ENCODE results near the gene GALNT17.
"Not testable (repeated sequence)": the region's sequence is repeated elsewhere in the genome, so short reads cannot be mapped to it uniquely, and the experiment has no call there.

Gene GALNT17

DNA sequence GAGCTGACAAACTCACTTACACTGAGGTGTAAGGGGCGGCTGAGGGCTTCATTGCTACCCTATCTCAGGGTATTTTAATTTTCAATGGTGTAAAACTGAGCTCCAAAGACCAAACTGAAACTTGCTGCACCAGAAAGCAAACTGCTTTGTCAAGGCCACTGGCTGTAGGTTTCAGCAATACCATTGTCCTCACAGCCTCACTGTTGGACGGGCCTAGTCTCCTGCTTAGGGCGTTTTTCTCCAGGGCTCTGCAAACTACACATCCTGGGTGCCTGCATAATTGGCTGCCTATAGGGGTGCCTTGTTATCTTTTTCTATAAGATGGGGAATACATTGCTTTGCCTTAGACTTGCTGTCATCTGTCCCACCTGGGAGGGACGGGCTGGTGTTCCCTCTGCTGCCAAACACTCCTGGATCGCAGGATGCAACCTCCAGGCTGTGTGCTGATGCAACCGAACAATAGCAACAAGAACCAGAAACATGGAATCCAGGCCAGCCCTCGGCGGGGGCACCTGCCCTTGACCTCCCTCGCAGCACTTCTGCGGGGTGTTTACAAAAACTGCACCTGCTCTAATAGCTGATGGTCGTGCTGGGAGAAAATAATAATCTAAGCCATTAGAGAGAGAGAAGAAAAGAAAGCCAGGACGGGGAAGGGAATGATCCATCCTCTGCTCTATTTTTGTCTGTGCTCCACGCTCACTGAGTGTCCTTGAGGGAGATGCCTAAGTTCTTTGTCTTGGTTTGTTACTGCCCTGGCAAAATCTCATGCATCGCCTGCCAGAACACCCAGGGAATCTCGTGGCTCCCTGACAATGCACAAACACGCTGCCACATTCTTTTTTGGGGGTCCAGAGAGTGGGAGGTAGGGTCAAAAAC, 104.5 kb downstream of the GALNT17 start:
- DNase-seq (ENCODE audit: low spot score), result no peak

DNA sequence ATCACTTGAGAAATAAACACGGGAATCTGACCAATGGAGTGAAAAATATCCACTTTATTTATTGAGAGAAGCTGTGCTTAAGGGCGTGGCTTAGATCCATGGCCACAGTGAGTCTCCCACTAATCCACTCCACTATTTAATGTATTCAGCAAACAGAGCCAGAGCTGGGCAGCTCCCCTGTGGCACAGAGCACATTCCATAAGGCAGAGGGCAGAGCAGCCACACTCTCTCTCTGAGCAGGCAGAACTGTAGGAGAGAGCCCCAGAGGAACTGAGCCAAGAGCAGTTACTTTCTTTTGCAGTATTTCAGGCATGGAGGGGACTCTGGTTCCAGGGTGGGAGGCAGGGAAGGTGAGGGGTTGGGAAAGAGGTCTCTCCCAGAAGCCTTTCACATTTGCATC, 106.0 kb downstream of the GALNT17 start:
- no peak for DNase-seq (ENCODE audit: low spot score)

DNA sequence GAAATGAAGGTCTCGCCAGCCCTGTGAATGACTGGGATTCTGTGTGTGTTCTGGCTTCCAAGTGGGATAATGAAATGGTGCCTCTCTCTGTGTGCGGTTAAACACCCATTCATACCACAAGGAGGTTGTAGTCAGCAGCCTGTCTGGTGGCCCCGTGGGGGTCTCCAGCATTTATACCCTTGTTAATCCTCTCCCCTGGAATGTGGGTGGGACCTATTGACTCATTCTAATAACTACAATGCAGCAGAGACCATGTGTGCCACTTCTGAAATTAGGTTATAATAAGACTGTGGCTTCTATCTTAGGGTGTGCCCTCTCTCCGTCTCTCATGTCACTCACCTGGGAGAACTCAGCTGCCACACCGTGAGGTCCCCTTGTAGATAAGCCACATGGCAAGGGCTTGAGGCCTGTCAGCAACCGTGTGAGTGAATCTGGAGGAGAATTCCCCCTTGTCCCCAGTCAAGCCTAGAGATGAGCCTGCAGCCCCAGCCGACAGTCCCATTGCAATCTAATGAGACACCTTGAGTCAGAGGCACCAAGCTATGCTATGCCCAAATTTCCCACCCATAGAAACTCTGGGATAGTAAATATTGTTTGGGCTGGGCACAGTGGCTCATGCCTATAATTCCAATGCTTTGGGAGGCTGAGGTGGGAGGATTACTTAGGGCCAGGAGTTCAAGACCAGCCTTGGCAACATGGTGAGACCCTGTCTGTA, 106.8 kb downstream of the GALNT17 start:
- no peak for DNase-seq (ENCODE audit: low spot score)

DNA sequence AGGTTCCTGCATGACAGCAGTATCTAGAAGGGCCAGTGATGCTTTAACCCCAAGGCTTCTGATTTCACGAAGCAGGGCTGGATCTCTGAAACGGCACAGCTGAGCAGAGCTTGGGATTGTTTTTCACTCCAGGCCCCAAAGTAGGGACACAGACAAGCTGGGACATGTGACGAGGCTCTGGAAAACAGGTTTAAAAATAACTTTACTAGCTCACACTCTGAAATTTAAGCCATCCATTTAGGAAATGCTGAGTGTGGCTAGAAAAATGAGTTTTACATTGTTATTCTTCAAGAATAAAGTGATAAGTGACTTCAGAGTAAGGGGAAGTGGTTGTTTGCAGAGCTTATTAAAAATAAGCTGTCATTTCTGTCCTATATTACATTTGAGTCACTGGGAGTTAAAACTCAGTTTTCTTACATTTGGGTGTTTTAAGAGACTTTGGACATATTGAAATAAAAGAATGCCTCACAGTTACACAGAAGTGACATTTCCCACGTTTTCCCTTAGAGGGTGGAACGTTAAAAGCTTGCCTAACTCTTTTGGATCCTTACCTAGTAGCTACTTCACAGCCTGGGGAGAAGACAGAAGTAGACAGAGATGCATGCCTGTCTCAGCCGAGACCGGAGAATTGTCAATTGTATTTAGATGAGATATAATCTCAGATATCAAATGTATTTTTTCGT, 107.8 kb downstream of the GALNT17 start:
- no peak for DNase-seq (ENCODE audit: low spot score)

DNA sequence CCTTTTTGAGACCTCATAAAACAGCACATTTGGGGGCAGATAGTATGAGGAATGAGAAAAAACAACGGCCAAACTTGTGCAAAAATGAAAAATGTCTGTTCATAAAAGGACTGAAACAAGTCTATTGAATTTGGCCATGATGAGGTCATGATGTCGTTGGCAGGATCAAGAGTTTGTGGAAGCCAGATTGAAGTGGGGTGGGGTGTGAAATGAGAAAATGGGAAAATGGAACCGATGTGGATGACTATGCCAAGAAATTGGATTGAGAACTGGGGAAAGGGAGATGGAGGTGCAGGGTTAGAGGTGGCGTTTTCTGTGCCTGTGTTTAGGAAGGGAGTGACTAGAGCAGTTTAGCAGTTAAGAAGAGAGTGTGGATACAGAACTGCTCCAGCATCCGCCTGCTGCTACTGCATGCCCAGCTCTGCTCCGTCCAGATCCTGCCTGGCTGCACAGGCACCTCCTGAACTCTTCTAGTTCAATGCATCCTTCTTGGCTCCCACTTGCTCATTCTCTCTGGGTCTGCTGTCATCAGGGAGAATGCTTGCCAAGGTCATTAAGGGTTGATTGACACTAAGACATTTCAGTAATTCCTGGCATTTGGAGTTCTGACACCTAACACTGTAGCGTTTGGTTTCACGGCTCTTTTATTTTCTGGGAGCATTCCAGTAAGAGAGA, 111.9 kb downstream of the GALNT17 start:
- DNase-seq (ENCODE audit: low spot score), result no peak

DNA sequence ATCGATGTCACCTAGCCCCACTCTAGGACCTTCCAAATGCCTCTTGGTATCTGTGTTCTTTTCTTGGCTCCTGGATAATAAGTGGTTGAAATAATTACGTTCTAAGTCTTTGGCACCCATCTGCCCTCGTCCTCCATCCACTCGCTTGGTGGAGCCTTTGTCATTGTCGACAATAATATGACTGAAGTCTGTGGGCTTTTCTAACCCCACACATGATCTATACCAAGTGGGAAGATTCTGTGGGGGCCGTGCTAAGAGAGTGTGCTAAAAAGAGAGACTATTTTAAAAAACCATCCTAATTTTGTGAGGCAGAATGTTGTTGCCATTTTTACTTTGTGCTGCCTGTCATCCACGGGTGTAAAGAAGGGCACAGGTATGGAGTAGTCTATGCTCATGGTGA, 113.1 kb downstream of the GALNT17 start:
- no peak for DNase-seq (ENCODE audit: low spot score)

DNA sequence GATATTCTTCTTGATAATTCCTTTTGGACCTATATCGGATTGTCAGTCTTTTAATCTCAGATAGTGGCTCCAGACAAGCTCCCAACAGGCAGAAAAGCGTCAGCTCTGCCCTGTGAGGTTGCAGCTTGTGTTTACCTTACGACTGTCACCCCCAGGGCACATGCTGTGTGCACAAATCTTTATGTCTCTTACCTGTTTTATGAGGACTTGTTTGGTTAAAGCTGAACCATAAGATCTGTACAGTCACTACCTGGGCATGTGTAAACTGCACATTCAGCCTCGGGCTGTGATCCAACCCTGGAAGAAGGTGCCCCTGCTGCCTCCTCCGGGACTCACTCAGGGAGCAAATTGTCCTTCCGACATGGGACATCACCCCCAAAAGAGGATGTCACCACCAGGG, 119.8 kb downstream of the GALNT17 start:
- no peak for DNase-seq (ENCODE audit: low spot score)

DNA sequence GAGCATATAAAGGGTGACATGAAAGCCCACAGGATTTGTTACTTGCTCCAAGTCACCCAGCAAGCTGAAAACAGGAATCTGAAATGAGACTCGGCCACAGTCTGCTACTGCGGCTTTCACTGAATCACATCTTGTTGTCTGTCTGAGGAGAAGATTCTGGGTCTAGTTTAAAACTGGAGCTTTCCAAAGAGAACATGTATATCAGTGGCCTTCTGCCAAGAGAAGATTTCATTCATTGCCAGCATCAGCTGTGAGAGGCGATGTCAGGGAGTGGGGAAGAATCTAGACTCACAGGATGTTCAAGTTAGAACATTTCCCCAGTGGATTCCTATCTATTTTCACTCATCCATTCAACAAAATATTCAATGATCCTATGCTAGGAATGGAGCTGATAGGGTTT, 122.8 kb downstream of the GALNT17 start:
- no peak for DNase-seq (ENCODE audit: low spot score)

DNA sequence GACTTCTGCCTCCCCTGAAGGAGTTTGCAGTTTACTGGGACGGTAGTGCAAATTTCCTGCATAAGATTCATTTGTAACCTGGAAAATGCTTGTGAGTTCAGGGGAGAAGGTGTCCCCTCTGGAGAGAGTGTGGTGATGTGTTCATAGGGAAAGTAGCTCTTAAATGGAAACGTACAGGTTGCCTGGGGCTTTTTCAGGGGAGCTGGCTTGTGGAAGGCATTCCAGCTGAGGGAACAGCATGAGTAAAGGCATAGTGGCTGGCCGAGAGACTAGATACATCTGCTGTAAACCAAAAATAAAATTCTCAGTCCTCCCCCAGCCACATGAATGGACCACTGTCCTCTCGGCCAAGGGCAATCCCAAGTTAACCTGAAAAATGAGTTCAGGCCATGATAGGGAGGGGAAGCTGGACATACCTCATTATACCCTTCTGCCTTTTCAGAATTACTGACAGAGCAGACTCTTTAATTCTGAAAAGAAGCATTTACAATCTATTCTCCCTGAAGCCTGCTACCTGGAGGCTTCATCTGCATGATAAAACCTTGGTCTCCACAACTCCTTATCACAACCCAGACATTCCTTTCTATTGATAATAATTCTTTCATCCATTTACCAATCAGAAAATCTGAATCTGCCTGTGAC, 123.7 kb downstream of the GALNT17 start:
- DNase-seq (ENCODE audit: low spot score), result no peak

DNA sequence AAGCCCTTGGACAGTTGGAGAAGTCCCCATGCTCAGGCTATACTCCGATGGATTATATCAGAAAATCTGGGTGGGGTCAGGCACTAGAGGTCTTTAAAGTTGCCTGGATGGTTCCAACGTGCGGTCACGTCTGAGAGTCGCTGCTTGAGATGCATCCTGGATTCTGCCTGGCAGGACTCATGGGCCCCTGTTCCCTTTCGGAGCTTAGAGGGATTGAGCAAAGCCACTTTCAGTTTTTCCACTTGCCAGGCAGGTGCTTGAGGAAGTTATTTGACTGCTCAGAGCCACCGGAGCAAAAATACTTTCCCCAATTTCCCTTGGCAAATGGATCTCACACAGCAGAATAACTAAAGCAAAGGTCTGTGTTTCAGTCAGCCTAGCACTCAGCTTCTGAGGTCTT, 129.1 kb downstream of the GALNT17 start:
- no peak for DNase-seq (ENCODE audit: low spot score)

DNA sequence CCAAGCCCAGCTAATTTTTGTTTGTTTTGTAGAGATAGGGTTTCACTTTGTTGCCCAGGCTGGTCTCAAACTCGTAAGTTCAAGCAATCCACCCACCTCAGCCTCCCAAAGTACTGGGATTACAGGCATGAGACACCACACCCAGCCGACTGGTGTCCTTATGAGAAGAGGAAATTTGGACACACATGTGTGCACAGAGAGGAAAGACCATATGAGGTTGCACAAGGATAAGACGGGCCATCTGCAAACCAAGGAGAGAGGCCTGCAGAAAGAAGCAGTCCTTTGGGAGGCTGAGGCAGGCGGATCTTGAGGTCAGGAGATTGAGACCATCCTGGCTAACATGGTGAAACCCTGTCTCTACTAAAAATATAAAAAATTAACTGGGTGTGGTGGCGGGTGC, 130.9 kb downstream of the GALNT17 start:
- not testable (repeated sequence) for DNase-seq (ENCODE audit: low spot score)

DNA sequence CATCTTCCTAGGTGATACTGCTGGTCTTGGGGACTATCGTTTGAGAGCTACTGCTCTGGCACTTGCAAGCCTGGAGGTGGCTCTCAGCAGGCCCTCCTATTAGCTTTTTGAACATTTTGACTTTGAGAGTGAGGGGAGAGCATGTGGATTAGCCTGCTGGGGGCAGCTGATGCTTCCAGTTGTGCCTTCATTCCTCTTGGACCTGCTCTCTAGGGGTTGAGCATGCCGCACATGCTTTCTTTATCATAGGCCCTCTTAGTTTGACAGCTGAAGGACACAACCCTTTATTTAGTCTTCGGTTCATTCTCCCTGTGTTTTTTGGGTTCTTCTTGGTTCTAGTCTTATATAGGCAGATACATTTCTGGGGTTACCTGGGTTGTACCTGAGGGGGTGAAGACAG, 132.1 kb downstream of the GALNT17 start:
- no peak for DNase-seq (ENCODE audit: low spot score)

DNA sequence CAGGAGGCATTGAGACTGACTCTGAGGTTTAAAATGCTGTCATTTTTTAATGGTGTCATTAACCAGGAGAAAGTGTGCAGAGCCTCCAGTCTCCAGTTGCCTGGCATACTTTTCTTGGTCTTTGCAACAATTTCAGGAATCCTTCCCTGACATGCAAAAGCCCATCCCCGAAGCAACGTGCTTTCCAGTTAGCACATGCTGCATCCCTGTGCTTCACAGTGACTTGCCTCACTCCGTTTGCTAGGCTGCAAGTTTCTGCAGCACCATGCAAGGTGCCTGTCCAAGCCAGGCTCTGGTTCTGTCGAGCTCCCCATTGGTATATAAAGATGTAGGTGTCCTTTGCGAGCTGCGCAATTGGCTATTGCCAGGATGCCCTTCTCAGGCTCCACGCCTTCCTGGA, 135.0 kb downstream of the GALNT17 start:
- DNase-seq (ENCODE audit: low spot score), result no peak

DNA sequence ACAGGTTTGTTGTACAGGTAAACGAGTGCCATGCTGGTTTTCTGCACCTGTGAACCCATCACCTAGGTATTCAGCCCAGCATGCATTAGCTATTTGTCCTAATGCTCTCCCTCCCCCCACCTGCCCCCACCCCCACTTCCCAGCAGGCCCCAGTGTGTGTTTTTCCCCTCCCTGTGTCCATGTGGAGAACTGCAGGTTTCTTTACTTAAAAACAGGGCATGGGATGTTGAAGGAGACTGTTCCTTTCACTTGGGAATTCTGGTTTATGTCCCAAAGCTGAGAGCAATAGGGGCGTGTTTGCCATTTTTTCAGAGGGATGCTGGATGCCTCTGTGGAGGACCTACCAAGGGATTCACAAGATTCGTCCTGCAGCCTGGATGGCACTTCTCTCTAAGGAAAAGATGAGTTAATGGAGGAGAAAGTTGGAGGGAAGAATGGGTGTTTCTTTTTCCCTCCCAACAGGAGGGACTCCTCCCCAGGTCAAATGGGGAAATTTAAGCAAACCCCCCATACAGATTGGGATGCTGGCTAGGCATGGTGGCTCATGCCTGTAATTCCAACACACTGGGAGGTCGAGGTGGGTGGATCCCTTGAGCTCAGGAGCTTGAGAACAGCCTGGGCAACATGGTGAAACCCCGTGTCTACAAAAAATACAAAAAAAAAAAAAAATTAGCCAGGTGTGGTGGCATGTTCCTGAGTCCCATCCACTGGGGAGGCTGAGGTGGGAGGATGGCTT, 136.0 kb downstream of the GALNT17 start:
- no peak for DNase-seq (ENCODE audit: low spot score)

DNA sequence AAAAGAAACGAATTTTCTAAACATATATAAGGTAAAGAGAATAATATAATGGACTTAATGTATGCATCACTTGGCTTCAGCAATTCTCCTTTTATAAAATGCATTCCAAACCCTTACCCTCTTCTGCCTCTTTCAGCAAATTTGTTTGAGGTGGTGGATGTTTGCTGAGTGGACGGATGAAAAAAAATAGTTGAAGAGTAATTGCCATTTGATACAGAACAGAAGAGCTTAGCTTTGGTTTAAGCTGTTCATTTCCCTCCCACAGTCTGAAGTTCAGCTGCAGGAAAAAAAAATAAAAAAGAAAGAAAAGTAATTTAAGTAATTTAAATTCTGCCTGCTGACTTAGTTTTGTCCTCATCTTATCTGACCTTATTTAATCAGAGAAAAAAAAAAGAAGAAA, 138.6 kb downstream of the GALNT17 start:
- no peak for DNase-seq (ENCODE audit: low spot score)

DNA sequence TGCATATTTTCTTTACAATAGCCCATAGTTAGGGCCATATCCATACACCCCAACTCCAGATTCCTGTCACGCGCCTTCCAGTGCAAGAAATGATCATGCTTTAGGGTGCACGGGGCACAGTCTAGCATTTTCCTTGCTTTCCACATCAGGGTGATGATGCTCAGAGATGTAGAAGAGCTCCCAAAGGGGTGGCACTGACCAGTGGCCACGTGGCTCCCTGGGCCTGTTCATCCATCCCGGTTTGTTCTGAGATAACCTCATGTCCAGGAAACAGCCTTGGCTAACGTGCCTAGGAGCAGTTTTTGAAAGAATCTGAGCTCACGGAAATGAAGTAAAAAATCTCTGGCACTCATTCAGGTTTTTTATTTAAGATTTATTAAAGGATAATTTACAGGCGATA, 139.3 kb downstream of the GALNT17 start:
- DNase-seq (ENCODE audit: low spot score), result no peak

DNA sequence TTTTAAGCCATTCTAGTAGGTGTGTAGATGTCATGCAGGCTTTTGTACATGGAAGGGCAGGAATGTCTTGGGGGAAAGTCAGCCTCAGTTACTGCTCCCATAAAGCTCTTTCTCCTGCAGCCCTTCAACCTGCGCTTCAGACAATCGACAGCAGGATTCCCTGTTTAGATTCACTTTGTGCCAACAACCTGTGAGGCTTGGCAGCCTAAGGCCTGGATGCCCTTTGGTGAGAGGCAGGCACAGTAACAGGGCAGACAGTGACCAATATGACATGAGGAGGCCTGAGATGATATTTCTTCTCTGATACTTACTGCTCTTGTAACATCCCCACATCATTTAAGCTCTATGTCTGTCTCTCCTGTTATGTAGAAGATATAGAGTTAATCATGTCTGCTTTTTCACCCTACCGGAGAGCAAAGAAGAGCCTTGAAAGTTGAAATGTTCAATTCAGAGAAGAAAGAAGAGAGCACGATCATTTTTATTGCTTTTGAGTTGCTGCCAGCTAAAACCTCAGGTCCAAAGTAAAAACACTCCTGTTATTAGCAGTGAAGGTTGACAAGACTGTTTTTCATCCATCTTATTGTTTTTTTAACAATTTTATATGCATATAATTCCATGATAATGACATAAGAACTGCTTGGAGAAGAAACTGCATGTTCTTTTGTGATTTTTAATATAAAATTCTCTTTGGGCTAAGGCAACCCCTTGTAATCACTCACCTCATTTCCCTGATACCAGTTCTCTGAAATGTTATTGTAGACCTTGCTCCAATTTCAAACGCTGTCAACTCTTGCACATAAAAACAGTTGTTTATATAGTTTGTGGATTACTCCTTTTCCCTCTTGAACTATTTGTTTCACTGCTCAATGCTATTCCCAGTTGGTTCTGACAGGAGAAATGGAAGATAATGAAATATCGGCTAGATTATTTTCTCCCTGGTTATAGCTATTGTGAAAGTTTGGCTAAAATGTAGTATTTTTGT, 140.9 kb downstream of the GALNT17 start:
- no peak for DNase-seq (ENCODE audit: low spot score)

DNA sequence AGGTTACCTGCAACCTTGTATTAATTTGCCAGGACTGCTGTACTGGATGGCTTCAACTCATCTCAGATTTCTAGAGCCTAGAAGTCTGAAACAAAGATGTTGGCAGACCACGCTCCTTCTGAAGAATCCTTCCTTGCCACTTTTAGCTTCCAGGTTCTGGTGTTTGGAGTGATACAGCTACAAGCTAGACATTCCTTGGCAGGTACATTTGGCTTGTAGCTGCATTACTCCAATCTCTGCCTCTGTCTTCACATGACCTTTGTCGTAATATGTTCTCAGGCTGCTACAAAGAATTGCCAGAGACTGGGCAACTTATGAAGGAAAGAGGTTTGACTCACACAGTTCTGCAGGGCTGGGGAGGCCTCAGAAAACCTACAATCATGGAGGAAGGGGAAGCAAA, 146.3 kb downstream of the GALNT17 start:
- DNase-seq (ENCODE audit: low spot score), result no peak

DNA sequence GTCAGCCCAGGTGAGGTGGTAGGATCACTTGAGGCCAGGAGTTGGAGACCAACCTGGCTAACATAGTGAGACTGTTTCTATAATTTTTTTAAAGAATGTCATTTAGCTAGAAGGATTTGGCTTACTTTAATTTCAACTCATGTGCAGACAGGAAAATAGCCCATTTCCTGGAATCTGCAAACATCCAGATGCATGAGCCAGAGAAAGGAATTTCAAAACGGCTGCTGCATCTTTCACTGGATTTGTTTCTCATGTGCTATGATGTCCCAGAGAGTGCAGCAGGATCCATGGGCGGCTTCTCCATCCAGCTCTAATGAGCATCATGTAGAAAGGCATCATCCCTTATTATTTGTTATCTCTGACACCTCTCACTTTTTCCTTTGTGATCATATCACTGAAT, 149.3 kb downstream of the GALNT17 start:
- DNase-seq (ENCODE audit: low spot score), result no peak

DNA sequence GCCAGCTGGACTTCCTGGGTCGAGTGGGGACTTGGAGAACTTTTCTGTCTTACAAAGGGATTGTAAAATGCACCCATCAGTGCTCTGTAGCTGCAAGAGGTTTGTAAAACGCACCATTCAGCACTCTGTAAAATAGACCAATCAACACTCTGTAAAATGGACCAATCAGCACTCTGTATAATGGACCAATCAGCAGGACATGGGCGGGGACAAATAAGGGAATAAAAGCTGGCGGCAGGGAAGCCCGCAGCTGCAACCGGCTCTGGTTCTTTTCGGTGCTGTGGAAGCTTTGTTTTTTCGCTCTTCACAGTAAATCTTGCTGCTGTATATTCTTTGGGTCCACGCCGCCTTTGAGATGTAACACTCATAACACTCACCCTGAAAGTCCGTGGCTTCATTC, 151.9 kb downstream of the GALNT17 start:
- DNase-seq (ENCODE audit: low spot score), result no peak

All from NAMALWA (cell line).